Lung (tissue), 12 donors: Measurements from ENCODE around the gene ELAPOR2. TPM values are rescaled to one million over a fixed set of nuclear protein-coding genes. Genes with fewer than 3 reads are reported as not detected.

Experiments
- ATAC-seq: fragments of 200-7000 bp; cut with Tn5 transposase; one replicate; pipeline ENCODE4 v1.9.1; 2020; ENCODE audit warnings: moderate number of reproducible peaks; ENCODE audit not compliant: insufficient read depth, low FRiP score
- DNase-seq, 3 donors: peaks; one replicate each; pipeline ENCODE4 v3.0.0-alpha.2; 2013 to 2017
- H3K27ac ChIP-seq, 2 donors: one replicate each; pipeline ENCODE4 v1.5.1; 2013; ENCODE audit warnings: mild to moderate bottlenecking in 2 of 2, moderate library complexity in 2 of 2, control low read depth in 1 of 2, inconsistent platforms in 1 of 2, low read depth in 1 of 2, low read length in 1 of 2
- H3K27me3 ChIP-seq, 3 donors: one replicate each; pipeline ENCODE4 v1.5.1; 2013; ENCODE audit warnings: low read length in 2 of 3; ENCODE audit not compliant: control insufficient read depth in 3 of 3, insufficient read depth in 3 of 3
- H3K36me3 ChIP-seq, 4 donors: one replicate each; pipeline ENCODE4 v1.5.1; 2013; ENCODE audit warnings: low read length in 4 of 4, mild to moderate bottlenecking in 1 of 4, moderate library complexity in 1 of 4; ENCODE audit not compliant: control insufficient read depth in 4 of 4, insufficient read depth in 4 of 4
- H3K4me1 ChIP-seq, 5 donors: one replicate each; pipeline ENCODE4 v1.5.1; 2013; ENCODE audit warnings: low read length in 5 of 5, mild to moderate bottlenecking in 2 of 5, moderate library complexity in 1 of 5; ENCODE audit not compliant: control insufficient read depth in 5 of 5, insufficient read depth in 5 of 5
- H3K4me3 ChIP-seq: one replicate; pipeline ENCODE4 v1.5.1; 2013; ENCODE audit warnings: mild to moderate bottlenecking, control low read depth, moderate library complexity
- H3K9ac ChIP-seq, 2 donors: one replicate each; pipeline ENCODE4 v1.5.1; 2013; ENCODE audit warnings: low read length in 2 of 2, control low read depth in 1 of 2; ENCODE audit not compliant: insufficient read depth in 1 of 2
- H3K9me3 ChIP-seq, 4 donors: one replicate each; pipeline ENCODE4 v1.5.1; 2013; ENCODE audit warnings: low read length in 3 of 4, mild to moderate bottlenecking in 1 of 4, moderate library complexity in 1 of 4; ENCODE audit not compliant: control insufficient read depth in 4 of 4, insufficient read depth in 3 of 4
- WGBS, 2 donors: extraction: QIAGEN DNeasy Blood & Tissue Kit; methylation state at CpG; one replicate each; pipeline ENCODE4 v1.1.7; 2013; 5-methylcytosine and 5-hydroxymethylcytosine counted together
- polyA plus RNA-seq, 2 donors: library from polyadenylated mRNA; stranded (reverse); fragments of 200-250 nt; gene quantifications; one replicate each; pipeline ENCODE4 v1.2.1, GENCODE V29; 2013
- total RNA-seq, 2 donors: library from RNA; depleted of rRNA in 1 of 2; stranded (reverse); fragments of >200 nt in 1 of 2; gene quantifications; one replicate each; pipeline ENCODE4 v1.2.1, GENCODE V29; 2014 to 2021
- TF ChIP-seq, protein P1 (sequence below): IDR thresholded peaks from 2 replicates; pipeline ENCODE4 v1.5.1; 2012; ENCODE audit warnings: mild to moderate bottlenecking; ENCODE audit errors: control extremely low read depth, extremely low read depth
- donor health status: control.
- donor health status: control.
- donor health status: Bipolar disorder and iron deficiency.
- donor health status: healthy.
- donor health status: DM: yes; HTN: yes; CAD: no.

ELAPOR2 gene
- total and polyA plus RNA-seq, 4 donors = 16.1 to 64.1 (median 38.2) TPM

DNA sequence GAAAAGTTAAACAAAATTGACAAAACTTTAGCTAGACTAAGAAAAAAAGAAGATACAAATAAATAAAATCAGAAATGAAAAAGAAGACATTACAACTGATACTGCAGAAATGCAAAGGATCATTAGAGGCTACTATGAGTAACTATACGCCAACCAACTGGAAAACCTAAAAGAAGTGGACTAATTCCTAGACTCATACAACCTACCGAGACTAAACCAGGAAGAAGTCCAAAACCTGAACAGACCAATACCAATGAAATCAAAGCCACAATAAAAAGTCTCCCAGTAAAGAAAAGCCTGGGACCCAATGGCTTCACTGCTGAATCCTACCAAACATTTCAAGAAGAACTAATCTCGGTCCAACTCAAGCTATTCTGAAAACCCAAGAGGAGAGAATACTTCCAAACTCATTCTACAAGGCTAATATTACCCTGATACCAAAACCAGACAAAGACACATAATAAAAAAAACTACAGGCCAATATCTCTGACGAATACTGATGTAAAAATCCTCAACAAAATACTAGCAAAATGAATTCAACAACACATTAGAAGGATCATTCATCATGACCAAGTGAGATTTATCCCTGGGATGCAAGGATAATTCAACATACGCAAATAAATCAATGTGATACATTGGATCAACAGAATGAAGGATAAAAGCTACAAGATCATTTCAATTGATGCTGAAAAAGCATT is 20.3 kb downstream of the ELAPOR2 start:
- WGBS, 2 donors = 78 to 80% methylated on average over 5 of the region's 5 CpGs
- Histone ChIP-seq H3K4me3 (no peak overlapping the region), H3K27ac (no peak overlapping the region)

GRCh38 chr7:87036985-87037384 is 22.5 kb downstream of the ELAPOR2 start:
- ATAC-seq = no peak
- Histone ChIP-seq H3K27me3 (no peaks in the 10 kb centered on the region), H3K9ac (no peak overlapping the region), H3K36me3 (no peaks in the 10 kb centered on the region), H3K4me1 (no peaks in the 10 kb centered on the region), H3K4me3 (no peak overlapping the region), H3K9me3 (no peaks in the 10 kb centered on the region), H3K27ac (no peak overlapping the region)
- DNase-seq = no peak
- WGBS, 2 donors = 91 to 92% methylated on average over 2 of the region's 2 CpGs
- TF ChIP-seq, protein P1, sequence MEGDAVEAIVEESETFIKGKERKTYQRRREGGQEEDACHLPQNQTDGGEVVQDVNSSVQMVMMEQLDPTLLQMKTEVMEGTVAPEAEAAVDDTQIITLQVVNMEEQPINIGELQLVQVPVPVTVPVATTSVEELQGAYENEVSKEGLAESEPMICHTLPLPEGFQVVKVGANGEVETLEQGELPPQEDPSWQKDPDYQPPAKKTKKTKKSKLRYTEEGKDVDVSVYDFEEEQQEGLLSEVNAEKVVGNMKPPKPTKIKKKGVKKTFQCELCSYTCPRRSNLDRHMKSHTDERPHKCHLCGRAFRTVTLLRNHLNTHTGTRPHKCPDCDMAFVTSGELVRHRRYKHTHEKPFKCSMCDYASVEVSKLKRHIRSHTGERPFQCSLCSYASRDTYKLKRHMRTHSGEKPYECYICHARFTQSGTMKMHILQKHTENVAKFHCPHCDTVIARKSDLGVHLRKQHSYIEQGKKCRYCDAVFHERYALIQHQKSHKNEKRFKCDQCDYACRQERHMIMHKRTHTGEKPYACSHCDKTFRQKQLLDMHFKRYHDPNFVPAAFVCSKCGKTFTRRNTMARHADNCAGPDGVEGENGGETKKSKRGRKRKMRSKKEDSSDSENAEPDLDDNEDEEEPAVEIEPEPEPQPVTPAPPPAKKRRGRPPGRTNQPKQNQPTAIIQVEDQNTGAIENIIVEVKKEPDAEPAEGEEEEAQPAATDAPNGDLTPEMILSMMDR = no peak

More for the DNA sequence above, 20.3 kb downstream of the ELAPOR2 start:
- TF ChIP-seq, protein P1 = no peak
- no peak overlapping the region for H3K9ac ChIP-seq
- no peak for ATAC-seq
- no peaks in the 10 kb centered on the region for H3K9me3 ChIP-seq
- H3K4me1 ChIP-seq = no peaks in the 10 kb centered on the region
- H3K27me3 ChIP-seq = no peaks in the 10 kb centered on the region
- peak in 1 of 3 donors; percentile 3 for DNase-seq
- H3K36me3 ChIP-seq = no peaks in the 10 kb centered on the region

GRCh38 chr7:87032604-87033339 is 26.7 kb downstream of the ELAPOR2 start:
- TF ChIP-seq, protein P1 = no peak
- H3K27me3 ChIP-seq = no peaks in the 10 kb centered on the region
- no peak overlapping the region for H3K4me3 ChIP-seq
- no peaks in the 10 kb centered on the region for H3K36me3 ChIP-seq
- no peak for ATAC-seq
- 83% methylated on average over 4 of the region's 4 CpGs for WGBS, 2 donors
- no peaks in the 10 kb centered on the region for H3K4me1 ChIP-seq
- no peak overlapping the region for H3K27ac ChIP-seq
- H3K9me3 ChIP-seq = no peaks in the 10 kb centered on the region
- no peak for DNase-seq
- H3K9ac ChIP-seq = no peak overlapping the region
